HCT116 (cell line): ENCODE results near the gene IL11RA. TPM values are rescaled to one million over a fixed set of nuclear protein-coding genes. Genes with fewer than 3 reads are reported as not detected.

Experiments used
- ATAC-seq: fragments of 200-7000 bp; cut with Tn5 transposase; 2 replicates; pipeline ENCODE4 v1.9.1; 2020; ENCODE audit warnings: mild to moderate bottlenecking, moderate library complexity
- BruUV-seq: library from RNA; stranded (reverse); fragments of 400-500 nt; replicated peaks from 2 replicates; lab custom pipeline; 2021; lab: Mats Ljungman, UMichigan
- CTCF ChIA-PET: fragments of 300-600 bp; sonication (Branson Sonifier 250); formaldehyde crosslinking; loops from one replicate; lab custom pipeline; 2021; ENCODE audit warnings: antibody characterized with exemption; lab: Charles Lee
- POLR2A ChIA-PET: fragments of 300-600, 350-600 bp; sonication (Branson Sonifier 250); formaldehyde crosslinking; loops from one replicate; lab custom pipeline; 2021; ENCODE audit warnings: antibody characterized with exemption; lab: Charles Lee
- RAD21 ChIA-PET, 2 experiments: fragments of 300-600 bp; sonication (Branson Sonifier 250); formaldehyde crosslinking; loops; one replicate each; lab custom pipeline; 2023; ENCODE audit warnings: low total read pairs in 2 of 2; ENCODE audit not compliant: uncharacterized antibody in 2 of 2, unreplicated experiment in 2 of 2, low non-redundant PET in 1 of 2; lab: Charles Lee
- DNase-seq: peaks from one replicate; pipeline ENCODE4 v3.0.0-alpha.2; 2010; ENCODE audit warnings: low read depth, low spot score
- H2AFZ ChIP-seq: fragments of 200-600 bp; shearing (Covaris generic), sonication (generic); 2 replicates; pipeline ENCODE4 v1.6.1; 2017; ENCODE audit warnings: low read depth, mixed run types, mixed read lengths, antibody characterized with exemption, low read length; ENCODE audit not compliant: poor library complexity, severe bottlenecking
- H3K27ac ChIP-seq: 2 replicates; pipeline ENCODE4 v1.5.1; 2012; ENCODE audit warnings: low read depth, low read length
- H3K27me3 ChIP-seq: fragments of 200-600 bp; sonication (generic); 2 replicates; pipeline ENCODE4 v1.6.1; 2016; ENCODE audit warnings: mixed run types, low read length, mixed read lengths; ENCODE audit not compliant: insufficient read depth
- H3K36me3 ChIP-seq, 2 experiments: fragments of 200-500 bp in 1 of 2; fragments of 200-600 bp in 1 of 2; sonication (Bioruptor generic) in 1 of 2; sonication (generic) in 1 of 2; 2 replicates each; pipeline versions ENCODE4 v1.5.1 to v1.6.1; 2014 to 2016; ENCODE audit warnings: low read length in 2 of 2, inconsistent platforms in 1 of 2, mixed read lengths in 1 of 2, mixed run types in 1 of 2; ENCODE audit not compliant: insufficient read depth in 2 of 2, control insufficient read depth in 1 of 2
- H3K4me1 ChIP-seq, 2 experiments: fragments of 200-600 bp in 1 of 2; sonication (generic) in 1 of 2; 2 replicates each; pipeline versions ENCODE4 v1.5.1 to v1.6.1; 2012 to 2017; ENCODE audit warnings: low read length in 2 of 2, inconsistent platforms in 1 of 2, mild to moderate bottlenecking in 1 of 2, mixed read lengths in 1 of 2, mixed run types in 1 of 2, moderate library complexity in 1 of 2; ENCODE audit not compliant: insufficient read depth in 2 of 2, control insufficient read depth in 1 of 2
- H3K4me2 ChIP-seq: fragments of 200-600 bp; sonication (generic); 2 replicates; pipeline ENCODE4 v1.6.1; 2017; ENCODE audit warnings: mixed run types, low read length, mixed read lengths
- H3K4me3 ChIP-seq, 2 experiments: fragments of 200-600 bp in 1 of 2; sonication (generic) in 1 of 2; replicated peaks in 1 of 2; 2 replicates each; pipeline ENCODE4 v1.5.1; 2011 to 2016; ENCODE audit warnings: low read length in 2 of 2, control low read depth in 1 of 2, low read depth in 1 of 2, mild to moderate bottlenecking in 1 of 2, mixed read lengths in 1 of 2, mixed run types in 1 of 2
- H3K79me2 ChIP-seq: fragments of 200-600 bp; sonication (generic); 2 replicates; pipeline ENCODE4 v1.6.1; 2017; ENCODE audit warnings: mild to moderate bottlenecking, mixed run types, low read length, moderate library complexity, mixed read lengths; ENCODE audit not compliant: insufficient read depth
- H3K9ac ChIP-seq: fragments of 200-600 bp; sonication (generic); 2 replicates; pipeline ENCODE4 v1.6.1; 2016; ENCODE audit warnings: low read length, mixed read lengths
- H3K9me2 ChIP-seq: fragments of 200-600 bp; sonication (generic), shearing (Covaris generic); 2 replicates; pipeline ENCODE4 v1.6.1; 2017; ENCODE audit warnings: mixed run types, mild to moderate bottlenecking, moderate library complexity; ENCODE audit not compliant: insufficient read depth
- H3K9me3 ChIP-seq, 2 experiments: fragments of 200-500 bp in 1 of 2; fragments of 200-600 bp in 1 of 2; sonication (Bioruptor generic) in 1 of 2; sonication (generic) in 1 of 2; 2 replicates each; pipeline ENCODE4 v1.6.1; 2014 to 2017; ENCODE audit warnings: low read length in 2 of 2, mixed read lengths in 2 of 2, inconsistent platforms in 1 of 2, low read depth in 1 of 2, mild to moderate bottlenecking in 1 of 2, mixed run types in 1 of 2, moderate library complexity in 1 of 2; ENCODE audit not compliant: control insufficient read depth in 1 of 2, insufficient read depth in 1 of 2
- H4K20me1 ChIP-seq: fragments of 200-600 bp; sonication (generic), shearing (Covaris generic); 2 replicates; pipeline ENCODE4 v1.6.1; 2017; ENCODE audit warnings: mixed run types, mild to moderate bottlenecking, moderate library complexity; ENCODE audit not compliant: insufficient read depth
- ATF3 ChIP-seq: IDR thresholded peaks from 2 replicates; pipeline ENCODE4 v1.6.1; 2012
- CBX3 ChIP-seq: IDR thresholded peaks from 2 replicates; pipeline ENCODE4 v1.6.1; 2012; ENCODE audit warnings: low read depth
- CEBPB ChIP-seq: IDR thresholded peaks from 2 replicates; pipeline ENCODE4 v1.6.1; 2012; ENCODE audit warnings: low read depth
- EGR1 ChIP-seq: IDR thresholded peaks from 2 replicates; pipeline ENCODE4 v1.6.1; 2012; ENCODE audit warnings: low read depth
- ELF1 ChIP-seq: IDR thresholded peaks from 2 replicates; pipeline ENCODE4 v1.6.1; 2012; ENCODE audit warnings: low read depth, borderline replicate concordance
- EZH2 ChIP-seq: fragments of 200-600 bp; sonication (generic); IDR thresholded peaks from 2 replicates; pipeline ENCODE4 v1.6.1; 2017; ENCODE audit warnings: antibody characterized with exemption, mixed run types
- EZH2phosphoT487 ChIP-seq: fragments of 200-600 bp; IDR thresholded peaks from 2 replicates; pipeline ENCODE4 v1.6.1; 2018; ENCODE audit warnings: antibody characterized with exemption, borderline replicate concordance
- FOSL1 ChIP-seq: IDR thresholded peaks from 2 replicates; pipeline ENCODE4 v1.6.1; 2012; ENCODE audit warnings: low read depth
- JUND ChIP-seq: IDR thresholded peaks from 2 replicates; pipeline ENCODE4 v1.6.1; 2012
- POLR2A ChIP-seq: IDR thresholded peaks from 2 replicates; pipeline ENCODE4 v1.7.0; 2011; ENCODE audit warnings: borderline replicate concordance; ENCODE audit not compliant: insufficient read depth, insufficient read length; ENCODE audit errors: extremely low read depth
- RAD21 ChIP-seq: IDR thresholded peaks from 2 replicates; pipeline ENCODE4 v1.6.1; 2012; ENCODE audit warnings: low read depth, mild to moderate bottlenecking
- SIN3A ChIP-seq: IDR thresholded peaks from 2 replicates; pipeline ENCODE4 v1.6.1; 2012; ENCODE audit warnings: low read depth
- SRF ChIP-seq: IDR thresholded peaks from 2 replicates; pipeline ENCODE4 v1.6.1; 2012; ENCODE audit warnings: low read depth
- TCF7L2 ChIP-seq: IDR thresholded peaks from 2 replicates; pipeline ENCODE4 v1.7.0; 2011; ENCODE audit warnings: borderline replicate concordance, inconsistent platforms; ENCODE audit not compliant: insufficient read depth, insufficient read length; ENCODE audit errors: extremely low read depth
- ZBTB33 ChIP-seq: IDR thresholded peaks from 2 replicates; pipeline ENCODE4 v1.6.1; 2011; ENCODE audit warnings: mild to moderate bottlenecking, low read length, moderate library complexity; ENCODE audit not compliant: insufficient replicate concordance; ENCODE audit errors: extremely low read depth
- ZFX ChIP-seq: fragments of 450-650 bp; IDR thresholded peaks from 2 replicates; pipeline ENCODE4 v1.6.1; 2017
- ZNF274 ChIP-seq: fragments of 200-500 bp; sonication (Bioruptor generic); IDR thresholded peaks from 2 replicates; pipeline ENCODE4 v1.6.1; 2014; ENCODE audit warnings: mild to moderate bottlenecking, low read depth, low read length, inconsistent platforms
- intact Hi-C: fragments of 100-400 bp; cut with micrococcal nuclease; formaldehyde crosslinking; loops from 2 replicates; pipeline ENCODE4 v1.10.0; 2022
- total RNA-seq: library from RNA; stranded (reverse); gene quantifications from one replicate; pipeline ENCODE4 v1.2.1, GENCODE V29; 2021; ENCODE audit not compliant: unreplicated experiment
- TF ChIP-seq, protein P1 (sequence below): IDR thresholded peaks from 2 replicates; pipeline ENCODE4 v1.6.1; 2012; ENCODE audit warnings: low read depth
- TF ChIP-seq, protein P2 (sequence below): IDR thresholded peaks from 2 replicates; pipeline ENCODE4 v1.6.1; 2012
- TF ChIP-seq, protein P3 (sequence below), 3 experiments: fragments of 200-600 bp in 1 of 3; sonication (generic) in 1 of 3; IDR thresholded peaks in 2 of 3; conservative IDR thresholded peaks in 1 of 3; 2 replicates each; pipeline ENCODE4 v1.5.1; 2012 to 2017; ENCODE audit warnings: low read depth in 2 of 3, low read length in 2 of 3, antibody characterized with exemption in 1 of 3, borderline replicate concordance in 1 of 3, control low read depth in 1 of 3, mild to moderate bottlenecking in 1 of 3, mixed read lengths in 1 of 3, mixed run types in 1 of 3, moderate library complexity in 1 of 3; ENCODE audit not compliant: insufficient read depth in 1 of 3

The IL11RA gene
- total RNA-seq, 1 experiment from 2014 or later: 10.6 TPM

DNA sequence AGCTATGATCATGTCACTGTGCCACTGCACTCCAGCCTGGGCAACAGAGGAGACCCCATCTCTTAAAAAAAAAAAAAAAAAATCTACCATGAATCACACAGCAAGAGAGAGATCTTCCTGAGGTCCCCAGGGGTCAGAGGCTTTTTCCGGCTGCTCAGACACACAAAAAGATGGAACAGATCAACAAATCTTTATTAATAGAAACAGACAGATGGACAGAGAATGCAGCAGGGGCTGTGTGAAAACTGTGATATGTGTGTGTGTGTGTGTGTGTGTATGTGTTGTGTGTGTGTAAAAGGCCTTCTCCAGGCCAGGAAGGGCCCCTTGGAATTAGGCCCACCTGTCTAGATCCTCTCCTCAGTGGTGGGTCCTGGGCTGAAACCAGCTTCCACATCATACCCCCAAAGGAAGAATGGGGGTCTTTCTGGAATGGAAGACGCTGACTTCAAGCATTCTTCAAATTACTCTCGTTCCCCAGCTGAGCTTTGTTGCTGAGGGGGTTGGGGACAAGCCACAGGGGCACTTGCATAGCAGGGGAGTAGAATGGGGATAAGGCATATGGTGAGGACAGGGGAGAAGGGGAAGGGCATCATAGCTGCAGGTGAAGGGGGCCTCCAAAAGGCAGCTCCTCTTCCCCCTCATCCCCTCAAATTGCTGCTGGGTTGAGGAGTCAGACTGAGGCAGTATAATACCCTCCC is 17.3 kb upstream of the IL11RA start:
- H3K27me3 ChIP-seq: no peaks in the 10 kb centered on the region
- ChIA-PET POLR2A (interaction anchor here (1.6 kb wide), 1 partner anchor 15 kb away, joined by 7 read pairs; the partner anchor contains the start of gene DCTN3), RAD21 (interaction anchor here in 1 of 2 experiments (0.6 to 0.7 kb wide), 2 partner anchors 23 to 31 kb away, joined by 3 to 4 read pairs; no protein-coding TSS in a partner anchor), CTCF (interaction anchor here (1.0 to 2.5 kb wide), 13 partner anchors 10 to 231 kb away, joined by 3 to 21 read pairs (median 6); partner anchors contain the start of genes DCTN3, GALT and RPP25L)
- H3K9me3 ChIP-seq: no peaks in the 10 kb centered on the region
- no peak overlapping the region for H3K9ac ChIP-seq
- no peak for DNase-seq
- H4K20me1 ChIP-seq: no peaks in the 10 kb centered on the region
- ATAC-seq: no peak
- intact Hi-C loops: loop anchor here (1.0 kb wide), 2 partner anchors 22 to 86 kb away; partner anchors contain the start of gene RPP25L
- H2AFZ ChIP-seq: no peak overlapping the region
- H3K4me2 ChIP-seq: no peak overlapping the region
- H3K4me1 ChIP-seq: peaks cover 10 to 41% of the 10 kb centered on the region in 2 experiments; a peak in 3 of 4 replicates
- TF ChIP-seq POLR2A (no peak), EZH2 (no peak), SRF (no peak), ELF1 (no peak), ATF3 (no peak), CBX3 (no peak), EZH2phosphoT487 (no peak), ZNF274 (no peak), ZFX (no peak), RAD21 (no peak), CEBPB (no peak), FOSL1 (no peak), SIN3A (no peak), TCF7L2 (no peak), JUND (no peak), ZBTB33 (no peak), EGR1 (no peak)
- TF ChIP-seq, protein P1, sequence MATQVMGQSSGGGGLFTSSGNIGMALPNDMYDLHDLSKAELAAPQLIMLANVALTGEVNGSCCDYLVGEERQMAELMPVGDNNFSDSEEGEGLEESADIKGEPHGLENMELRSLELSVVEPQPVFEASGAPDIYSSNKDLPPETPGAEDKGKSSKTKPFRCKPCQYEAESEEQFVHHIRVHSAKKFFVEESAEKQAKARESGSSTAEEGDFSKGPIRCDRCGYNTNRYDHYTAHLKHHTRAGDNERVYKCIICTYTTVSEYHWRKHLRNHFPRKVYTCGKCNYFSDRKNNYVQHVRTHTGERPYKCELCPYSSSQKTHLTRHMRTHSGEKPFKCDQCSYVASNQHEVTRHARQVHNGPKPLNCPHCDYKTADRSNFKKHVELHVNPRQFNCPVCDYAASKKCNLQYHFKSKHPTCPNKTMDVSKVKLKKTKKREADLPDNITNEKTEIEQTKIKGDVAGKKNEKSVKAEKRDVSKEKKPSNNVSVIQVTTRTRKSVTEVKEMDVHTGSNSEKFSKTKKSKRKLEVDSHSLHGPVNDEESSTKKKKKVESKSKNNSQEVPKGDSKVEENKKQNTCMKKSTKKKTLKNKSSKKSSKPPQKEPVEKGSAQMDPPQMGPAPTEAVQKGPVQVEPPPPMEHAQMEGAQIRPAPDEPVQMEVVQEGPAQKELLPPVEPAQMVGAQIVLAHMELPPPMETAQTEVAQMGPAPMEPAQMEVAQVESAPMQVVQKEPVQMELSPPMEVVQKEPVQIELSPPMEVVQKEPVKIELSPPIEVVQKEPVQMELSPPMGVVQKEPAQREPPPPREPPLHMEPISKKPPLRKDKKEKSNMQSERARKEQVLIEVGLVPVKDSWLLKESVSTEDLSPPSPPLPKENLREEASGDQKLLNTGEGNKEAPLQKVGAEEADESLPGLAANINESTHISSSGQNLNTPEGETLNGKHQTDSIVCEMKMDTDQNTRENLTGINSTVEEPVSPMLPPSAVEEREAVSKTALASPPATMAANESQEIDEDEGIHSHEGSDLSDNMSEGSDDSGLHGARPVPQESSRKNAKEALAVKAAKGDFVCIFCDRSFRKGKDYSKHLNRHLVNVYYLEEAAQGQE: no peak
- TF ChIP-seq, protein P2, sequence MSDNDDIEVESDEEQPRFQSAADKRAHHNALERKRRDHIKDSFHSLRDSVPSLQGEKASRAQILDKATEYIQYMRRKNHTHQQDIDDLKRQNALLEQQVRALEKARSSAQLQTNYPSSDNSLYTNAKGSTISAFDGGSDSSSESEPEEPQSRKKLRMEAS: no peak
- TF ChIP-seq, protein P3, sequence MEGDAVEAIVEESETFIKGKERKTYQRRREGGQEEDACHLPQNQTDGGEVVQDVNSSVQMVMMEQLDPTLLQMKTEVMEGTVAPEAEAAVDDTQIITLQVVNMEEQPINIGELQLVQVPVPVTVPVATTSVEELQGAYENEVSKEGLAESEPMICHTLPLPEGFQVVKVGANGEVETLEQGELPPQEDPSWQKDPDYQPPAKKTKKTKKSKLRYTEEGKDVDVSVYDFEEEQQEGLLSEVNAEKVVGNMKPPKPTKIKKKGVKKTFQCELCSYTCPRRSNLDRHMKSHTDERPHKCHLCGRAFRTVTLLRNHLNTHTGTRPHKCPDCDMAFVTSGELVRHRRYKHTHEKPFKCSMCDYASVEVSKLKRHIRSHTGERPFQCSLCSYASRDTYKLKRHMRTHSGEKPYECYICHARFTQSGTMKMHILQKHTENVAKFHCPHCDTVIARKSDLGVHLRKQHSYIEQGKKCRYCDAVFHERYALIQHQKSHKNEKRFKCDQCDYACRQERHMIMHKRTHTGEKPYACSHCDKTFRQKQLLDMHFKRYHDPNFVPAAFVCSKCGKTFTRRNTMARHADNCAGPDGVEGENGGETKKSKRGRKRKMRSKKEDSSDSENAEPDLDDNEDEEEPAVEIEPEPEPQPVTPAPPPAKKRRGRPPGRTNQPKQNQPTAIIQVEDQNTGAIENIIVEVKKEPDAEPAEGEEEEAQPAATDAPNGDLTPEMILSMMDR (IDR thresholded peaks at IDR 0.05 in 2 of 3, conservative IDR thresholded peaks at IDR 0.05 in 1 of 3; ENCODE audit: borderline replicate concordance in 1 of 3, insufficient read depth in 1 of 3, low read depth in 2 of 3, low read length in 2 of 3): no peak
- peaks cover 27% of the 10 kb centered on the region for H3K79me2 ChIP-seq
- no TSS peak for BruUV-seq
- no peak overlapping the region for H3K4me3 ChIP-seq
- peaks cover 0 to 12% of the 10 kb centered on the region in 2 experiments; a peak in 2 of 4 replicates for H3K36me3 ChIP-seq
- no peaks in the 10 kb centered on the region for H3K9me2 ChIP-seq
- no peak overlapping the region for H3K27ac ChIP-seq
